HepG2 (cell line): Measurements from ENCODE around the gene NCDN. TPM values are rescaled to one million over a fixed set of nuclear protein-coding genes. Genes with fewer than 3 reads are reported as not detected.

Experiments used
- HNF4A ChIP-seq: sonication (generic); formaldehyde crosslinking; IDR thresholded peaks from 2 replicates; pipeline ENCODE4 v1.4.0; 2020; ENCODE audit warnings: missing genetic modification reagents
- NAIF1 ChIP-seq: sonication (generic); formaldehyde crosslinking; IDR thresholded peaks from 2 replicates; pipeline ENCODE4 v1.5.0; 2020; ENCODE audit warnings: mild to moderate bottlenecking, missing genetic modification reagents, borderline replicate concordance
- NFYB ChIP-seq: sonication (generic); formaldehyde crosslinking; IDR thresholded peaks from 2 replicates; pipeline ENCODE4 v1.4.0; 2020; ENCODE audit warnings: missing genetic modification reagents
- PBX2 ChIP-seq: IDR thresholded peaks from 2 replicates; pipeline ENCODE4 v1.6.1; 2016; ENCODE audit warnings: control low read depth
- SAP130 ChIP-seq: IDR thresholded peaks from 2 replicates; pipeline ENCODE4 v1.6.1; 2016; ENCODE audit warnings: low read depth
- SNAPC4 ChIP-seq: sonication (generic); formaldehyde crosslinking; IDR thresholded peaks from 2 replicates; pipeline ENCODE4 v1.4.0; 2020; ENCODE audit warnings: mild to moderate bottlenecking, missing genetic modification reagents
- TEAD3 ChIP-seq: optimal IDR thresholded peaks from 2 replicates; pipeline ENCODE3; 2016; ENCODE audit warnings: borderline replicate concordance
- ZFP36L1 ChIP-seq: sonication (generic); formaldehyde crosslinking; IDR thresholded peaks from 2 replicates; pipeline ENCODE4 v1.8.0; 2022; ENCODE audit warnings: mild to moderate bottlenecking, missing genetic modification reagents, moderate library complexity
- ZNF142 ChIP-seq: sonication (generic); formaldehyde crosslinking; IDR thresholded peaks from 2 replicates; pipeline ENCODE4 v1.4.0; 2020; ENCODE audit warnings: missing genetic modification reagents
- ZNF232 ChIP-seq: sonication (generic); formaldehyde crosslinking; IDR thresholded peaks from 2 replicates; pipeline ENCODE4 v1.4.0; 2020; ENCODE audit warnings: missing genetic modification reagents, borderline replicate concordance
- ZNF414 ChIP-seq: sonication (generic); formaldehyde crosslinking; IDR thresholded peaks from 2 replicates; pipeline ENCODE4 v1.5.0; 2020; ENCODE audit warnings: missing genetic modification reagents
- ZNF430 ChIP-seq: sonication (generic); formaldehyde crosslinking; IDR thresholded peaks from 2 replicates; pipeline ENCODE4 v1.9.0; 2021; ENCODE audit warnings: mild to moderate bottlenecking, missing genetic modification reagents
- ZNF549 ChIP-seq: sonication (generic); formaldehyde crosslinking; IDR thresholded peaks from 2 replicates; pipeline ENCODE4 v1.5.0; 2020; ENCODE audit warnings: missing genetic modification reagents
- ZNF644 ChIP-seq: IDR thresholded peaks from 2 replicates; pipeline ENCODE4 v1.6.1; 2016; ENCODE audit warnings: low read depth
- ZNF674 ChIP-seq: sonication (generic); formaldehyde crosslinking; IDR thresholded peaks from 2 replicates; pipeline ENCODE4 v1.5.0; 2020; ENCODE audit warnings: low read depth, mild to moderate bottlenecking, missing genetic modification reagents
- polyA plus RNA-seq, 8 experiments: library from polyadenylated mRNA; depleted of rRNA in 3 of 8; stranded (reverse) in 7 of 8; unstranded in 1 of 8; fragments of >200 nt; fragmentation: Illumina TruSeq in 4 of 8; extraction: Trizol in 4 of 8; gene quantifications; 2 replicates each; pipeline versions ENCODE4 v1.2.1 to v1.2.3, GENCODE V29; 2011 to 2016; ENCODE audit warnings: low read depth in 4 of 8, missing spikeins in 1 of 8, mixed read lengths in 1 of 8; ENCODE audit not compliant: insufficient read depth in 1 of 8
- total RNA-seq, 5 experiments: library from RNA; depleted of rRNA; stranded (reverse); fragments of >200 nt; fragmentation: Illumina TruSeq; extraction: Trizol; gene quantifications; 2 replicates each; pipeline ENCODE4 v1.2.3, GENCODE V29; 2016; ENCODE audit warnings: low read depth in 1 of 5

The NCDN gene
- total and polyA plus RNA-seq, 2 of the 13 experiments (the other 11 are each of a cell fraction or from before 2014, with no cell fraction given) = 6.6 to 9.3 TPM

- TF ChIP-seq SNAPC4 (CRISPR knock-in tag) = peak; percentile 19; the same call in 1 of the 2 replicates
- TF ChIP-seq ZFP36L1 (CRISPR knock-in tag) = peak; percentile 68; the same call in 1 of the 2 replicates
- peak; percentile 18 for TF ChIP-seq TEAD3 (CRISPR knock-in tag)
- 0 out of 2 replicates have a peak, but pooled peaks have one; percentile 33 for TF ChIP-seq NAIF1 (CRISPR knock-in tag)
- TF ChIP-seq ZNF549 (CRISPR knock-in tag) = no peak
- peak; percentile 51; the same call in 1 of the 2 replicates for TF ChIP-seq ZNF142 (CRISPR knock-in tag)
- TF ChIP-seq ZNF644 = 0 out of 2 replicates have a peak, but pooled peaks have one; percentile 29
- 0 out of 2 replicates have a peak, but pooled peaks have one; percentile 31 for TF ChIP-seq ZNF430
- 0 out of 2 replicates have a peak, but pooled peaks have one; percentile 32 for TF ChIP-seq ZNF674 (CRISPR knock-in tag)
- TF ChIP-seq ZNF232 = peak; percentile 86; the same call in 1 of the 2 replicates
- TF ChIP-seq SAP130 (CRISPR knock-in tag) = peak; percentile 33; the same call in 1 of the 2 replicates
- 0 out of 2 replicates have a peak, but pooled peaks have one; percentile 19 for TF ChIP-seq ZNF414 (CRISPR knock-in tag)
- TF ChIP-seq PBX2 (CRISPR knock-in tag) = no peak
- peak; percentile 100 for TF ChIP-seq NFYB
- 0 out of 2 replicates have a peak, but pooled peaks have one; percentile 5 for TF ChIP-seq HNF4A (CRISPR knock-in tag)
Observed at GRCh38 chr1:35557611-35558373, at the start of gene NCDN (continued).
